Measurements from ENCODE around the gene FHL5. TPM values are rescaled to one million over a fixed set of nuclear protein-coding genes. Genes with fewer than 3 reads are reported as not detected.

The FHL5 gene, protein sequence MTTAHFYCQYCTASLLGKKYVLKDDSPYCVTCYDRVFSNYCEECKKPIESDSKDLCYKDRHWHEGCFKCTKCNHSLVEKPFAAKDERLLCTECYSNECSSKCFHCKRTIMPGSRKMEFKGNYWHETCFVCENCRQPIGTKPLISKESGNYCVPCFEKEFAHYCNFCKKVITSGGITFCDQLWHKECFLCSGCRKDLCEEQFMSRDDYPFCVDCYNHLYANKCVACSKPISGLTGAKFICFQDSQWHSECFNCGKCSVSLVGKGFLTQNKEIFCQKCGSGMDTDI
- total RNA-seq: 1 to 10 TPM in 1 of 8 experiments, not detected in 7; 2.7 TPM

DNA sequence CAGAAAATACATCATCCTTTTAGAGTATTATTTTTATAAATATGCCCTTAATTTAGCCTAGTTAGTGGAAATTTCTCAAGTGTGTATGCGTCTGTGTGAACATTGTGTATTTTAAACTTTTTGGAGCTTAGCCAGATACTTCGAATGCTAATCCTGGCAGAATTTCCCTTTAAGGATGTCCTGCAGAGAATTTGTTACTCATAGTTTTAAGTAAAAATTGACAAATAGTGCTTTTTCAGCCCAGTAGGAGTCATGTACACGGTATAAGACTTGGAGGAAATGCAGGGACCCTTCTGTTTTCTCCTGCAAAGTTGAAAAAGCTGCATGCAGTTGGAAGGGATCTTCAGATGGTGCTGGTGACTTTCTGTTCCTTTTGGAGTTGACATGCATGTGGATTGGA, at the start of gene FHL5:
Gene FHL5 (plus strand): TSS at position 243 of the 400 bp plus-strand sequence. CDS start 40,486 bp downstream, outside the sequence.
- no peak for ATAC-seq (replicated peaks in 6 of 8)
- in situ Hi-C loops (cut with MboI; ENCODE audit: low pct_unique_long_range_greater_than_20kb in 2 of 9, low sequenced_read_pairs in 9 of 9, unreplicated experiment in 9 of 9): no loop called here

DNA sequence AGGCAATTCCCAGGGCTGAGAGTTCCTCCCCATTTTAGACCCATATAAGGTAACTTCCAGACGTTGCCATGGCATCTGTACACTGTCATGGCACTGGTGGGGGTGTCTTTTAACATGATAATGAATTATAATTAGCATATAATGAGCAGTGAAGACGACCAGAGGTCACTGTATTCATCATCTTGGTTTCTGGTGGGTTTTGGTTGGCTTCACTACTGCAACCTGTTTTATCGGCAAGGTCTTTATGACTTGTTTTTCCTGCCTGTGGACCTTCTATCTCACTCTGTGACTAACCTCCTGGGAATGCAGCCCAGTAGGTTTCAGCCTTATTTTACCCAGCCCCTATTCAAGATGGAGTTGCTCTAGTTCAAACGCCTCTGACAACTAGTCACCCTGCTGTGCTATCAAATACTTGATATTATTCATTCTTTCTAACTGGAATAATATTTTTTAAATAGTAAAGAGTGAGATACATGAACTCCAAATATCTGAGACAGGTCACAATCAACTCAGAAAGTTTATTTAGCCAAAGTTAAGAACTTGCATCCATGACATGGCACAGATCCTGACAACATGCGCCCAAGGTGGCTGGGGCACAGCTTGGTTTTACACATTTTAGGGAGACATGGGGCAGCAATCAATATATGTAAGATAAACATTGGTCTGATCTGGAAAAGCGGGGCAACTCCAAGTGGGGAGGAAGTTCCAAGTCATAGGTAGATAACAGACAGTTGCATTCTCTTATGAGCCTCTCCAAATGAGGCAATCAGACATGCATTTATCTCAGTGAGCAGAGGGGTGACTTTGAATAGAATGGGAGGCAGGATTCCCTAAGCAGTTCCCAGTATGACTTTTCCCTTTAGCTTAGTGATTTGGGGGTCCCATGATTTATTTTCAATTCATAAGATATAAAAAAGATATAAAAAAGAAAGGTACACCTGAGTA, 42.5 kb upstream of the FHL5 start:
- in situ Hi-C loops (cut with MboI; ENCODE audit: low pct_unique_long_range_greater_than_20kb in 2 of 9, low sequenced_read_pairs in 9 of 9, unreplicated experiment in 9 of 9): no loop called here
- WGBS, 10 experiments: 6 to 71% (median 47%) methylated on average over 1 to 4 of the region's 6 CpGs
- Histone ChIP-seq H3K27ac (peak overlapping the region in 1 of 2 donors; percentile 17), H3K4me3 (peak overlapping the region; percentile 54 to 76 (median 64)), H3K4me1 (replicated peaks in 1 of 2) (peaks cover 11 to 19% of the 10 kb centered on the region in 2 donors)
- ATAC-seq (replicated peaks in 6 of 8): no peak

More for the DNA sequence above, at the start of gene FHL5:
- Histone ChIP-seq H3K27ac (no peak within 1 kb of the TSS), H3K4me1 (replicated peaks in 1 of 2) (no peaks in the 10 kb centered on the region), H3K4me3 (no peak within 1 kb of the TSS)
- 0 to 83% (median 66%) methylated on average over 1 to 3 of the region's 3 CpGs; no CpG with 5 or more reads in 2 of the 10 experiments for WGBS, 10 experiments

GRCh38 chr6:96521306-96521643, 41.7 kb upstream of the FHL5 start:
- ATAC-seq (replicated peaks in 6 of 8): peak; percentile 15 to 34 (median 22)
- in situ Hi-C loops (cut with MboI; ENCODE audit: low pct_unique_long_range_greater_than_20kb in 2 of 9, low sequenced_read_pairs in 9 of 9, unreplicated experiment in 9 of 9): no loop called here
- peak overlapping the region; percentile 54 to 76 (median 64) for H3K4me3 ChIP-seq
- peaks cover 11 to 19% of the 10 kb centered on the region in 2 donors for H3K4me1 ChIP-seq (replicated peaks in 1 of 2)
- WGBS, 10 experiments: 0% methylated on average over 1 to 8 of the region's 8 CpGs
- H3K27ac ChIP-seq: peak overlapping the region; percentile 17 to 99

DNA sequence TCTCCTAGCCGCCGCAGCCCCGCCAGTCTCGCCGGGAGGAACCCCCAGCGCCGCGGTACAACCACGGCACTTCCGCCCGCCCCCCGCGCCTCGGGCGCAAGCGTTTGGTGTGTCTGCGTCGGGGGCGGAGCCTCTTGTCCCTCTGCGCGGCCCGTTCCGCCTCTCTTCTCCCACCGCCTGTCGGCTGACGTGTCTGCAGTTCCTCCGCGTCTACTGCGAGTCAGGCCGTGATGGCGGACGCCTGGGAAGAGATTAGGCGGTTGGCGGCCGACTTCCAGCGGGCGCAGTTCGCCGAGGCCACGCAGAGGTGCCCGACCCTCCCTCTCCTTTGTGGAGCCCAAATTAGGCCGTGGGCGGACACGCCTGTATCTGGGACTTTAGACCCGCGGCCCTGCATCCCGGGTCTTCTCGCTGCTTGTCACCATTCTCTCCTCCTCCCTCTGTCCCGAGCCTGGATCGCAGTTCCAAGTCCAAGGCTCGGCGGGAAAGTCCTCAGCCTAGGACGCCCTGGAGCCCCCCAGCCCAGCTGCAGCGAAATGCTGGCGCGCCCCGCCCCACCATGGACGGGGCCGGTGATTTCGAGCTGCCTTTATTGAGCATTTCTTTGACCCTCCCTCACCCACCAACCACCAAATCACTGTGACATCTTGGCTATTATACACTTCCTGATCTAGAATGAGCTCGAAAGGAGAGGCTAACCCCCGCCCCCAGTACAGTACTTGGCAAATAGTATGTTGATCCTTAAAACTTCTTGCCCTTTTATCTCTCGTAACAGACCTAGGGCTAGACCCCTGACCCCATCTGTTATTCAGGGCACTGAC, 41.1 kb upstream of the FHL5 start, which contains the start of gene UFL1:
Gene UFL1 (plus strand): TSS at position 163 of the 821 bp plus-strand sequence. CDS start 68 bp downstream, at position 231.
- peak; percentile 92 to 98 (median 97) for ATAC-seq (replicated peaks in 6 of 8)
- H3K4me1 ChIP-seq (replicated peaks in 1 of 2): peaks cover 11 to 19% of the 10 kb centered on the region in 2 donors
- 0 to 3% (median 0%) methylated on average over 1 to 11 of the region's 63 CpGs; no CpG with 5 or more reads in 2 of the 10 experiments for WGBS, 10 experiments
- peak within 1 kb of the TSS; percentile 96 to 99 for H3K27ac ChIP-seq
- H3K4me3 ChIP-seq: peak within 1 kb of the TSS; percentile 54 to 76 (median 64)
- in situ Hi-C loops (cut with MboI; ENCODE audit: low pct_unique_long_range_greater_than_20kb in 2 of 9, low sequenced_read_pairs in 9 of 9, unreplicated experiment in 9 of 9): no loop called here

GRCh38 chr6:96522465-96523009, 40.4 kb upstream of the FHL5 start:
- peaks cover 11 to 19% of the 10 kb centered on the region in 2 donors for H3K4me1 ChIP-seq (replicated peaks in 1 of 2)
- ATAC-seq (replicated peaks in 6 of 8): peak in 1 of 8 experiments; percentile 10
- peak overlapping the region; percentile 54 to 76 (median 64) for H3K4me3 ChIP-seq
- in situ Hi-C loops (cut with MboI; ENCODE audit: low pct_unique_long_range_greater_than_20kb in 2 of 9, low sequenced_read_pairs in 9 of 9, unreplicated experiment in 9 of 9): no loop called here
- 0 to 15% (median 0%) methylated on average over 1 to 5 of the region's 5 CpGs; no CpG with 5 or more reads in 1 of the 10 experiments for WGBS, 10 experiments
- H3K27ac ChIP-seq: peak overlapping the region; percentile 96 to 99

GRCh38 chr6:96528193-96528592, 34.7 kb upstream of the FHL5 start:
- 86 to 100% (median 96%) methylated on average over 1 to 3 of the region's 3 CpGs; no CpG with 5 or more reads in 1 of the 10 experiments for whole genome bisulfite sequencing, 10 experiments
- Histone ChIP-seq H3K27ac (no peak overlapping the region), H3K4me3 (no peak overlapping the region), H3K4me1 (replicated peaks in 1 of 2) (peaks cover 3 to 11% of the 10 kb centered on the region in 2 donors)
- ATAC-seq (replicated peaks in 6 of 8): no peak
- in situ Hi-C loops (cut with MboI; ENCODE audit: low pct_unique_long_range_greater_than_20kb in 2 of 9, low sequenced_read_pairs in 9 of 9, unreplicated experiment in 9 of 9): no loop called here

GRCh38 chr6:96532399-96532798, 30.5 kb upstream of the FHL5 start:
- no peaks in the 10 kb centered on the region for H3K4me1 ChIP-seq (replicated peaks in 1 of 2)
- no peak overlapping the region for H3K27ac ChIP-seq
- WGBS, 10 experiments: 55 to 100% (median 82%) methylated on average over 1 of the region's 1 CpG; no CpG with 5 or more reads in 1 of the 10 experiments
- H3K4me3 ChIP-seq: no peak overlapping the region
- in situ Hi-C loops (cut with MboI; ENCODE audit: low pct_unique_long_range_greater_than_20kb in 2 of 9, low sequenced_read_pairs in 9 of 9, unreplicated experiment in 9 of 9): no loop called here
- ATAC-seq (replicated peaks in 6 of 8): no peak

DNA sequence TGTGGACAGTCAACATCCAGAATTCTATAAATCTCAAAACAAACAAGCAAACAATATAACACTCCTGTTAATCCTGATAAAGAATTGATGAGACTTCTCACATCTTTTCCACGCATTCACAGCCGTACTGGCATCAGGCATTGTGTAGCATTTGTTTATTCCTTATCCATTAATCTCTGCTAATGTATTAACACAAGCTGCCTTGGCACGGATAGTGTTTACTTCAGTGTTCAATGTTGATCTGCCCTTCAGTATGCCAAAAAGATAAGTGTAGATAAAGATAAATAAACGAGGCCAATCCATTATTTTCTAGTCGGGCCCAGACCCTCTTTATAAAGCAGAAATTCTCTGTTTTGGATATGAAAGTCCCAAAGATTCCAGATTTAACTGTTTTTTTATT, 25.2 kb upstream of the FHL5 start:
- WGBS, 10 experiments: 78 to 100% (median 92%) methylated on average over 3 to 5 of the region's 5 CpGs; no CpG with 5 or more reads in 1 of the 10 experiments
- Histone ChIP-seq H3K4me1 (replicated peaks in 1 of 2) (no peaks in the 10 kb centered on the region), H3K4me3 (no peak overlapping the region), H3K27ac (no peak overlapping the region)
- in situ Hi-C loops (cut with MboI; ENCODE audit: low pct_unique_long_range_greater_than_20kb in 2 of 9, low sequenced_read_pairs in 9 of 9, unreplicated experiment in 9 of 9): no loop called here
- ATAC-seq (replicated peaks in 6 of 8): peak in 1 of 8 experiments; percentile 61

DNA sequence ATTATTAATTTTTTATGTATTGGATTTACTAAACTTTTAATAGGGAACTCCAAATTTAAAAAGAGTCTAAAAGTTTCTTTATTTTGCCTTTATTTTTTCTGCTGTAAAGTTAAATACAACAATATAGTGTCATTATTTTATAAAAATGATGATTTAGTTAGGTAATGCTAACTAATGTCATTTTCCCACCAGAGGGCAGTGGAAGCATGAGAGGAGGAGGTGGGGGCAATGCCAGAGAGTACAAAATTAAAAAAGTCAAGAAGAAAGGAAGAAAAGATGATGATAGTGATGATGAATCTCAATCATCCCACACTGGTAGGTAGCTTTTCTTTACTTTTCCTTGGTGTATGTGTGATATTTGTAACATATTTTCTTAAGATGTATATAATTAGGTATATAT, 20.2 kb upstream of the FHL5 start:
- H3K4me1 ChIP-seq (replicated peaks in 1 of 2): no peaks in the 10 kb centered on the region
- no peak overlapping the region for H3K27ac ChIP-seq
- in situ Hi-C loops (cut with MboI; ENCODE audit: low pct_unique_long_range_greater_than_20kb in 2 of 9, low sequenced_read_pairs in 9 of 9, unreplicated experiment in 9 of 9): no loop called here
- no peak for ATAC-seq (replicated peaks in 6 of 8)
- H3K4me3 ChIP-seq: no peak overlapping the region

- no peak overlapping the region for H3K4me3 ChIP-seq
- ATAC-seq (replicated peaks in 6 of 8): no peak
- no peaks in the 10 kb centered on the region for H3K4me1 ChIP-seq (replicated peaks in 1 of 2)
- 88 to 100% (median 95%) methylated on average over 2 to 3 of the region's 3 CpGs for WGBS, 10 experiments
- in situ Hi-C loops (cut with MboI; ENCODE audit: low pct_unique_long_range_greater_than_20kb in 2 of 9, low sequenced_read_pairs in 9 of 9, unreplicated experiment in 9 of 9): no loop called here
- no peak overlapping the region for H3K27ac ChIP-seq
Measured at GRCh38 chr6:96545882-96546281, 17.0 kb upstream of the FHL5 start.

- WGBS, 10 experiments: 86 to 100% (median 93%) methylated on average over 2 to 4 of the region's 4 CpGs; no CpG with 5 or more reads in 2 of the 10 experiments
- no peak overlapping the region for H3K4me3 ChIP-seq
- H3K4me1 ChIP-seq (replicated peaks in 1 of 2): no peaks in the 10 kb centered on the region
- in situ Hi-C loops (cut with MboI; ENCODE audit: low pct_unique_long_range_greater_than_20kb in 2 of 9, low sequenced_read_pairs in 9 of 9, unreplicated experiment in 9 of 9): no loop called here
- no peak for ATAC-seq (replicated peaks in 6 of 8)
- H3K27ac ChIP-seq: no peak overlapping the region
Measured at GRCh38 chr6:96547654-96548053, 15.3 kb upstream of the FHL5 start.

DNA sequence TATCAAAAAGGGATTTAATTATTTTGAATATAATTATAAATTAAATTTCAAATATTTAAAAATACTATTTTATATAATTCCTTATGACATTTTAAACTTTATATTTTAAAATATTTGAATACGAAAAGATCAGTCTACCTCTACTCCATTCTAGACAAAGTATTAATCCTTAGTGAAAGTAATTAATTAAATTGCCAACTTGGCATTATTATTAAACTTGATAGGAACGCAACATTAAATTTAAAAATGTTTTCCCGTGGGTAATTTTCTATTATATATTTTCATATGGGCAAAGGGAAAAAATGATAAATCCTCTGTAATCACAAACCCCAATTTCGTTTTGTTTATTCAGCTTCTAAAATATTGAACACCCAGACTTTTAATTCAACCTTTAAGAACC, 8.4 kb upstream of the FHL5 start:
- no peaks in the 10 kb centered on the region for H3K4me1 ChIP-seq (replicated peaks in 1 of 2)
- no peak overlapping the region for H3K4me3 ChIP-seq
- H3K27ac ChIP-seq: no peak overlapping the region
- no peak for ATAC-seq (replicated peaks in 6 of 8)
- 85 to 100% (median 96%) methylated on average over 3 to 4 of the region's 4 CpGs for WGBS, 10 experiments
- in situ Hi-C loops (cut with MboI; ENCODE audit: low pct_unique_long_range_greater_than_20kb in 2 of 9, low sequenced_read_pairs in 9 of 9, unreplicated experiment in 9 of 9): no loop called here
